Loucy (cell line): ENCODE data around the gene TMEM59.

Experiments
- EZH2phosphoT487 ChIP-seq: fragments of 200-600 bp; IDR thresholded peaks from 2 replicates; pipeline ENCODE4 v1.6.1; 2018; ENCODE audit warnings: antibody characterized with exemption, mild to moderate bottlenecking, moderate library complexity, borderline replicate concordance
- TF ChIP-seq, protein P1 (sequence below): fragments of 200-600 bp; sonication (generic); conservative IDR thresholded peaks from 2 replicates; pipeline ENCODE4 v1.5.1; 2014; ENCODE audit warnings: mild to moderate bottlenecking, antibody characterized with exemption, low read length

DNA sequence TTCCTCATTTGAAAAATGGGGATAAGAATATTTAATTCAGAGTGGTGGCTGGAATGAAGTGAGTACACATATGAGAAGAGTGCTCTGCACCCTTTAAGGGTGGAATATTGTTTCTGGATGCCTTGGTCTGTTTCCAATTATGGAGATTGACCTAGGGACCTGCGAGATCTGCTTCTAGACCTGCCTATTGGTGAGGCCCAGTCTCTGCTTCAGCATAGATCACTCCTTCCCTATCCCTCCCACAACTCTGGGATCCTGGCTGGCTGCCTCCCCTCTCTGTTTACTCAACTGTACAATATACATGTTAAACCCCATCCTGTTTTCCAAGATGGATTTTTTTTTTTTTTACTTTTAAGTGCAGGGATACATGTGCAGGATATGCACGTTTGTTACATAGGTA, 28.6 kb downstream of the TMEM59 start:
- TF ChIP-seq, protein P1, sequence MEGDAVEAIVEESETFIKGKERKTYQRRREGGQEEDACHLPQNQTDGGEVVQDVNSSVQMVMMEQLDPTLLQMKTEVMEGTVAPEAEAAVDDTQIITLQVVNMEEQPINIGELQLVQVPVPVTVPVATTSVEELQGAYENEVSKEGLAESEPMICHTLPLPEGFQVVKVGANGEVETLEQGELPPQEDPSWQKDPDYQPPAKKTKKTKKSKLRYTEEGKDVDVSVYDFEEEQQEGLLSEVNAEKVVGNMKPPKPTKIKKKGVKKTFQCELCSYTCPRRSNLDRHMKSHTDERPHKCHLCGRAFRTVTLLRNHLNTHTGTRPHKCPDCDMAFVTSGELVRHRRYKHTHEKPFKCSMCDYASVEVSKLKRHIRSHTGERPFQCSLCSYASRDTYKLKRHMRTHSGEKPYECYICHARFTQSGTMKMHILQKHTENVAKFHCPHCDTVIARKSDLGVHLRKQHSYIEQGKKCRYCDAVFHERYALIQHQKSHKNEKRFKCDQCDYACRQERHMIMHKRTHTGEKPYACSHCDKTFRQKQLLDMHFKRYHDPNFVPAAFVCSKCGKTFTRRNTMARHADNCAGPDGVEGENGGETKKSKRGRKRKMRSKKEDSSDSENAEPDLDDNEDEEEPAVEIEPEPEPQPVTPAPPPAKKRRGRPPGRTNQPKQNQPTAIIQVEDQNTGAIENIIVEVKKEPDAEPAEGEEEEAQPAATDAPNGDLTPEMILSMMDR = no peak
- no peak for TF ChIP-seq EZH2phosphoT487
